Left colon (tissue), 2 donors: ENCODE results near the gene PSMD6. TPM values are rescaled to one million over a fixed set of nuclear protein-coding genes. Genes with fewer than 3 reads are reported as not detected.

ENCODE experiments used
- ATAC-seq: fragments of 200-7000 bp; cut with Tn5 transposase; one replicate; pipeline ENCODE4 v1.9.1; 2020; ENCODE audit warnings: mild to moderate bottlenecking, moderate library complexity
- DNase-seq, 2 donors: peaks; one replicate each; pipeline ENCODE4 v3.0.0-alpha.2; 2020
- intact Hi-C, 2 donors: fragments of 100-400 bp; cut with DNase I in 1 of 2; cut with micrococcal nuclease in 1 of 2; formaldehyde crosslinking; loops; one replicate each; pipeline versions ENCODE4 v1.11.2 to v1.14.0; 2022; cut with DNase I, micrococcal nuclease
- total RNA-seq, 2 donors: library from RNA; stranded (reverse); fragmentation: NEBNext Ultra II Directional; extraction: Animal tissue kit (Norgen Biotek cat#: 25700); gene quantifications; one replicate each; pipeline ENCODE4 v1.2.1, GENCODE V29; 2021
- donor health status: DM: no; HTN: no; CAD: no.
- donor health status: DM: yes; HTN: yes; CAD: no.

Gene PSMD6
- total RNA-seq, 2 donors from 2014 or later: 49.4 to 51.4 TPM

DNA sequence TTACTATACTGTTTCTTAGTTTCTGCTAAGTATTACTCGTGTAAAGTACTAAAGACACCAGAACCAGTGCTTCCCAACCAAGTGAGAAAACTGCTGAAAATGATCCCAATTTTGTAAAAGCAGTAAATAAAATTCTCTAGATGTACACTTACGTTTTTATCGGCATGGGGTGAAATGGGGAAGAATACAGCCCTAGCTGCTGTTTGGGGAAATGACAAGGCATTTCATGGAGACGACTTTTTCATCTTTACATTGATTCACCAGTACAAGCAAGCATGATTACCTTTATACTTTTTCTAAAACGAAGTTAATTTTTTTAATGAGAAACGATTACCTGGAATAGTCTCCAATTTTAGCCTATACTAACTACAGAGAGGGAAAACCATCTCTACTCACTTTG is 1.4 kb downstream of the PSMD6 start:
- ATAC-seq (no peak), DNase-seq (no peak)
- intact Hi-C loops: no loop called here

DNA sequence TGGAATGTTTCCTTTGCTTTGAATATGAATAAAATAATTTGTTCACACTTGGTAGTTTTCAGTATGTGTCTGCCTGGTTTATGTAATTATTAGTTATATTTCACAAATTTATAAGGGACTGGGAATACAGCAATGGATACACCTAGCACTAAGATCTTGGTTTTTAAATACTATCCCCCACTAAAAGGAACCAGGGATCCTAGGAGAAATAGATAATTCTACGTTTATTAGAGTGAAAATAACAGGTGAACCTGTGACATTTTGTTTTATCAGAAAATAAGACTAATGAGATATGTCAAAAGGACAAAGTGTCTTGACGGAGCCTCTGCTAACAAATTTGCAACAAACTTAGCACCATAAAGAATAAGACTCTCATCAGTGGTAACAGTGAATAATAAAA is 3.4 kb downstream of the PSMD6 start:
- intact Hi-C loops: no loop called here
- no peak for ATAC-seq
- no peak for DNase-seq

DNA sequence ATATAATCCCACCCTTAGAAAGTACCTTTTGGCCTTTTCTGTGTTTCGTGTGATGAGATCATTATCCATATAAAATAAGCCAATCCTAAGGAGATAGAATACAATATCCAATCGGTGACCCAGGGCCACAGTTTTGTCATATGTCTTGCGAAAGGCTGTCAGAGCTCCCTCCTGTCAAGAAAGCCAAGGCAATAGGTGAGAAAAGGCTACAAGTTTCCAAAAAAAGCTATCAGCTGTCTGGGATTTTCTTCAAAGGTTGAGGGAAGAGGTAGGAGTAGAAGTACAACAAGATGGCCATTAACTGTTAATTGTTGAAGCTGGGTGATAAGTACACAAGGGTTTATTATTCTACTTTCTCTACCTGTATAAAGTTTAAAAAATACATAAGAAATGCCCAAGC is 4.0 kb downstream of the PSMD6 start:
- intact Hi-C loops: no loop called here
- DNase-seq: no peak
- no peak for ATAC-seq

DNA sequence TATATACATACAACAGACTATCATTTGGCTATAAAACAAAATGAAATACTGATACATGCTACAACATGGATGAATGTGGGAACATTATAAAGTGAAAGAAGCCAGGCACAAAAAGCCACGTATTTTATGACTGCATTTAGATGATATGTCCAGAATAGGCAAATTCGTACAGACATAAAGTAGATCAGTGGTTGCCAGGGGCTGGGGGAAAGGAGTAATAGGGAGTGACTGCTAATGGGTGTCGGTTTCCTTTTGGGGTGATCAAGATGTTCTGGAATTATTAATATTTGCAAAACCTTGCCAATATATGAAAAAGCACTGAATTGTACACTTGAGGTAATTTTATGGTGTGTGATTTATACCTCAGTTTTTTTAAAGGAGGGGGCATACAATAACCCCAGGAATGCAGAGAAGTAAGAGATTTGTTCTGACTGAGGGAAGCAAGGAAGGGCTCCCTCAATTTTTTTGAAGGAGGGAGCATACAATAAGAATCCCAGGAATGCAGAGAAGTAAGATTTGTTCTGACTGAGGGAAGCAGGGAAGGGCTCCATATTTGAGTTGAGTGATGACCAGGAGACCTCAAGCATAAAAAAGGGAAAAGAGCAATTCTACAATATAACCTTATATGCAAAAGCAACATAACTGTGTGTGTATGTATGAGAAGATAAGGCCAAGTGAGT is 6.2 kb downstream of the PSMD6 start:
- ATAC-seq (no peak), DNase-seq (no peak)
- intact Hi-C loops: no loop called here

DNA sequence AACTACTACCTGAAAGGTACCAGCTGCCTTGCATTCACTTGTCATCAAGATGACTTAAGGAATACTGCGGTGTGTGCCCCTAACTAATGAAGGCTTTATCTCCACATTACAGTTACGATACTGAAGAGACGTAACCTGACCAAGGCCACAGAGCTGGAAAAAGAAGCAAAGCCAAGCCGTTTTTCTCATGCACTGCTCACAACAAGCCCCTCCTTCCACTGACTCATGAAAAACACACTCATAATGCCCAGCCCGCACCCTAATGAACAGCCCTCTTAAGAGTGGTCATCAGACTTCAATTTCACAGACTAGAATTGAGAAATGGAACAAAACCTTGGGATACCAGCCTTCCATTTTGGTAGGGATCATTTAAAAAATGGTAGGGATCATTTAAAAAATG is 11.6 kb downstream of the PSMD6 start:
- ATAC-seq (no peak), DNase-seq (no peak)
- intact Hi-C loops: no loop called here

DNA sequence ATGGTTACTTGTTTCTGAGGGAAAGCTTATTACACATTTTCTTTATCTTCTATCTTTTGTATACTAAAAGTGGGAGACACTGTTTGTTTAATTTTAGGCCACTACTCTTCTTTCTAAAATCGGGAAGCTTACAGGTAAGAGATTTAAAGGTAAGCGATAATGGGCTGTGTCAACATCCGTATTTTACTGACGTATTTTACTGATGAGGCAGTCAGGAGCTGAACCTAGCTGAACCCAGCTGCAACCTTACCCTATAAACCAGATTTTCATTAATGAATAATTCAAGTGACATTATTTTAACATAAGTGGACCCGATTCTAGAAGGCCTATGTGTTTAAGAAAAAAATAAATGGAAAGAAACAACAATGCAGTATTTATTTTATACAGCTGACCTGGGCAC is 13.1 kb downstream of the PSMD6 start:
- ATAC-seq (no peak), DNase-seq (no peak)
- intact Hi-C loops: no loop called here

DNA sequence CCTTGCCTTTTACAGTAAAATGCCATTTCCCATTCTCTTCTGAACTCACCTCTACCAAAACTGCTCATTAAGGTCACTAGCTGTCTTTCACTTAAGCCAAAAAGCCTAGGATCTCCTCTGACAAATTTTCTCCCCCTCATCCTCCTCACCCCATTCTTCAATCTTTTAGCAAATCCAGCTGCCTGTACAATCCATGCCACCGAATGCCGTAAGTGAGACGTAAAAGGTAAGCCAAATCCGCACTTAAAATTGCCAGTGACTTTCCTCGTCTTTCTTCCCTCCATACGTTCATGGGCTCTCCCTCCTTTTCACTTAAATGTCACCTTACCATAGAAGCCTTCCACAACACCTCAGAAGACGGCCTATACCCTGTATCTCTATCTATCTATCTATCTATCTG is 13.8 kb downstream of the PSMD6 start:
- ATAC-seq (no peak), DNase-seq (no peak)
- intact Hi-C loops: no loop called here

DNA sequence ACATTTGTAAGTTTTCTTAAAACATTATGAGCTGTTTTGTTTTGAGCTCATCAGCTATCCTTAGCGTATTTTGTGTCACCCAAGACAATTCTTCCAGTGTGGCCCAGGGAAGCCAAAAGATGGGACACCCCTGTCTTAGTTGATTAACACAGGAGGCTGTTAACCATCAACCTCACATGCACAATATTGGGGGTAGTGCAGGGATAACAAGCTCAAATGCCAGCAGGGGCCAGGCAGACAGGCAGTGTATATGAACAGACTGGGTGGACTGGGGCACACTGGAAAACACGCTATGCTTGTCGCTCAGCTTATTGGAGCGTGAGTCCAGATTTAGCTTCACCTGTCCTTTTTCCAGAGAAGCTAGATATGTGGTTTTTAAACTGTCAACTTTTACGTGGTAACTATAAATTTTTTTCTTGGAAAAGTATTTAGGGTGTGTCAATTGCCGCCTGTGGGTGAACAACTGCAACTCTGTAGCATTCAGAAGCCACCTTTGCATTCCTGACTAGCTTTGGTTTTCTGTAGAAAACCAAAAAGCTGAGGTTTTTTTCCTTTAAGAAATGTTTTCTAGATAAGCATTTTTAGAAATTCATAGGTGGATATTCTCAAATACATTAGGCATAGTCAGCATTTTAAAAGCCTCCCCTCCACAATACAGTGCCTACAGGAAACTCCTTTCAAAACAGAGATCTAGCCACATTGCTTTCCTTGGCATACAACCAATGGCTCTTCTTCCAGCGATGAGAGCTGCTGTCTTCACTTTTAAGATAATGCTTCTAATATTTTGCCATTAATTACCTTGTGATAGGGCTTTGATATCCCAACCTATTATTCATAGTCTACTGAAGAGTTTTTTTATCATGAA is 14.6 kb downstream of the PSMD6 start:
- intact Hi-C loops: no loop called here
- ATAC-seq (peak; percentile 14), DNase-seq (no peak)

DNA sequence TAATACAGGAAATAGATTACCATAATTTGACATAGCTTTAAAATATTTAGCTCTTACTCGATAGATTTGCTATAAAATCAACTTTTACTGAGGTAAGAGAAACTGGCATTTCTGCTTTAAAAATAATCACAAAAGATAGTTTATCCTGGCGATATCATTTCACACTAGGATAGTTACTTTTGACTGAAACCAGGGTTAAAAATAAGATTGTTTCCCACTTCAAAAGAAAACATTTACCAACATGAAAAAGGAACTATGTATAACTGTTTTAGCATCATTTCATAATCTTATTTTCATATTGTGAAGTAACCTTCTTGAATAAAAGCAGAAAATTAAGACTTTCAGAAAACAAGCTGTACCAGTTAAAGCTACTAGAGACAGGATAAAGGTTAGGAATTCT is 15.3 kb downstream of the PSMD6 start:
- ATAC-seq (no peak), DNase-seq (no peak)
- intact Hi-C loops: no loop called here

DNA sequence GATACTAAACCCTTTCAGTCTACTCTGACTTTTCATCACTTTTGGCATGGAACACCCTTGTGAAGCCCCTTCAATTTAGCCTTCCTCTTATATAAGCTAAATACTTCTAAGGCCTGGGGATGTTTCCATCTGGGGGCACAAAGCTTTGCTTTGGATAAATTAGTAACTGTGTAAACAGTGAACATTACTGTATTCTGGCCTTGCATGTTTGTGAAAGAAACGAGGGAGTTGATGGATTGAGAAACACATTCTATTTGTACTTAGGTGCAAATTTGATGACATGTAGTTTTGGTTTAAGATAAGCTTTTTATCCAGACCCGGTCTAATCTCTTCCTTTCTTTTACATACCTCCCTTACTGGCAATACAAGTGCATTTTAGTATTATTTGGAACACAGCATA is 19.7 kb downstream of the PSMD6 start:
- no peak for ATAC-seq
- intact Hi-C loops: no loop called here
- DNase-seq: no peak

DNA sequence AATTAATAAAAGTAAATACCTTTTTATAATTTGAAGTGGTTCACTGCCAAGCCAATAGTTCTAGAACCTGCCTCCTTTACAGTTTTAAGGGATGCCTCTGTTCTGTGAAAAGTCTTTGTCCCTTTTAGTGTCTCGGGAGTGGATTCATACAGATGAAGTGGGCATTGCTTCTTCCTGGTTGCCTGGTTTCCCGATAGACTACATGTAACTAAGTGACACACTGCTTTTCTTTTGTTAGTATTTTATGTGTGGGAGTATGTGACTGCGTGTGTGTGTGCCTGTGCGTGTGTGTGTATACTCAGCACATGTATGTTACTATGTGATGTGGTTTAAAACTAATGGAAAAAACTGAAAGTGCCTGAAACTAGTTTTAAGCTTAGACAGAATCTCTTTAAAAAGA is 21.1 kb downstream of the PSMD6 start:
- intact Hi-C loops: no loop called here
- DNase-seq: no peak
- no peak for ATAC-seq

DNA sequence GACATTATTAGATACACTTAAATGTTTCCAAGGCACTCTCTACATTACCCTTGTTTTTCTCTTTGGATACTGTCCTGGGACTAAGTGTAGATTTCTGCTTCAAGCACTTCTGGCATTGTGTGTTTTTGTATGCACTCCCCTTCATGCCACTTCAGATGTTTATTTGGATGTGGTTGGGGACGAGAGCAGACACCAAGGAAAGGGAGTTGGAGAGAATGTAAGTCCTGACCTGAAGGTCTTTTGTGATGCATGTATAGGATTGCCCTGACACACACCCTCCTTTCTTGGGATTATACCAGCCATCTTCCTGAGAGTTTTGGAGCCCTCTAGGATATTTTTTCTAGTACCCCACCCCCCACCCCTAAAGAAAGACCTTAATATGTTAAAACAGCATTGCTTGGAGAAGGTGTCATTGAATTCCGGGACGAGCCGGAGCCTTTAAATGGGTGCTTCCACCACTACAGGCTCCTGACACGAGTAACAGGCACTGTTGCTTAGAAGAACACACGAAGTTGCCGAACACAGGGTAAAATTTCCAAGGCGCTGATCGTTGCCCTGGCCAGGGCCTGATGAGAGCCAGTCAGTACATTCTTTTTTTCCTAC is 22.7 kb downstream of the PSMD6 start:
- ATAC-seq: no peak
- DNase-seq: no peak
- intact Hi-C loops: no loop called here

DNA sequence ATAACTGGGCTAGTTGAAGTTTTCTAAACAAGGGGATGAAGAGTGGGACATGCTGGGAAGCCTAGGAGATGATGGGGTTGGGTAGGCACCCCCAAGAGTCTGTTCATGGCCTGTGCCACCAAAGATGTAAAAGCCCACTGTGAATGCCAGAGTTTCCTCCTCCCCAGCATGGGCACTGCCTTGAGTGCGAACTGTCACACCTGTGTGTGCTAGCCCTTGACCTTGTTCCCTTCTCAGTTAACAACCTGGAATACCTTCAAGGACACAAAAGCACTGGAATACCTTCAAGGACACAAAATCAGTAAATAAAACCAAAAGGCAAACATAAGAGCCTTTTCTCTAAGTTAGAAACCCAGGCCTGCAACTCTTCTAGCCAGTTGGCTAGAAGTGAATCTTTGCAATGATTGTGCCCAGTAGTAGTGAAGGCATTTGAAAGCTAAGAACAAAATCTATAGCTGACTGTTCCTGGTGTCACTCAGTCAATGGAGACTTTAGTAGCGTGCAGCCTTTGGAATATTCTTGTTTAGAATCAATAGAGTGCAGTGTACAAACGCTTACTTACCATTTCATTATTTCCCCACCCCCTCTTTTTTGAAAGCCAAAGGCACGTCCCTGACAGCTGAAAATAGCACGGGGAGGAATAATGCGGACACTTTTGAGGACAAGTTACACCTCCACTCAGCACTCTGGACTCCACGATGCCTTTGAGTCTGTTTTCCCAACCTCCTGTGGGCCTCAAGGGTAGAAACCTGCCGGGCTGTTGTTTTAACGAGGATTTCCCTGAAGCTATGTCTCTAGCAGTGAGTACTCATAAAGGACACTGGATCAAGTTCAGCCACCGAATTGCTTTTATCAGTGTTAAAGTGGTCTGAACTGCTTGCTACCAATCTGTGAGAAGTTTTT is 24.2 kb downstream of the PSMD6 start:
- ATAC-seq: no peak
- intact Hi-C loops: loop anchor here in 1 of 2 donors (10.0 kb wide), 1 partner anchor 94 kb away; no protein-coding TSS in a partner anchor

DNA sequence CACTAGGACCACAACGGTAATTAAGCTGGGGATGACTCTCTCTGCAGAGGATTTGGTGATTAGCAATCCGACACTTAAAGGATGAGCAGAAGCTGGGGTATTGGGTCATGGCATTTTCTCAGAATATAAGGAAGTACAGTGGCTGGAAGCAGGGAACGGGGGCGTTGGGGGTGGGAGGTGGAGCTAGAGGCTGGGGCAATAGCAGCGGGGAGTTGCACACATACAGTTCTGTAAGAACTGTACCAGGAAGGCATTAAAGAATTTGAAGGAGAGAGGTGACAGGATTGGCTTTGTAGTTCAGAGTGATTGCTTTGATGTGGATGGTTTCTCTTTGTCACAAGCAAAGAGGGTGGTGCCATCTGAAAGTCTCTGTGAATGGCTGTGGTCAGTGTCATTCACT is 28.2 kb downstream of the PSMD6 start:
- no peak for ATAC-seq
- intact Hi-C loops: loop anchor here in 1 of 2 donors (10.0 kb wide), 1 partner anchor 90 kb away; no protein-coding TSS in a partner anchor
- DNase-seq: no peak

More for the DNA sequence above, 24.2 kb downstream of the PSMD6 start:
- no peak for DNase-seq

DNA sequence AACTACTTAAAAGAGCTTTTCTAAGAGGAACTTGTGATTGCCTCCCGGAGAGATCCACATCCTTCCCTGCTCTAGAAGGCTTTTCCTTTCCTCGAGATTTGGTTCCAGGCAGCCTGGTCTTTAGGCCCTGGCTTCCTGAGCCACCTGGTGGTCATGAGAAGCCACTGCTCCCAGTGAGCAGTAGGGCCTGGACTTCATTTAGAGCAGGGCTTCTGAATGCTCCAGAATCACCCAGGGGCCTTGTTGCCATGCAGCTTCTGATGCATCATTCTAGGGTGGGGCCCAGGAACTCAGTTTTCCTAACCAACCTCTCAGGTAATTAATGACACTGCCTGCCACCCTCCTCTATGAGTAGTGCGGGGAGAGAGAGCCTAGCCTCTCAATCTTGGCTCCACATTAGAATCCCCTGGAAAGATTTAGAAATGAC is 29.6 kb downstream of the PSMD6 start:
- DNase-seq: peak; percentile 45 to 66
- ATAC-seq: peak; percentile 92
- intact Hi-C loops: loop anchor here in 1 of 2 donors (10.0 kb wide), 1 partner anchor 89 kb away; no protein-coding TSS in a partner anchor

DNA sequence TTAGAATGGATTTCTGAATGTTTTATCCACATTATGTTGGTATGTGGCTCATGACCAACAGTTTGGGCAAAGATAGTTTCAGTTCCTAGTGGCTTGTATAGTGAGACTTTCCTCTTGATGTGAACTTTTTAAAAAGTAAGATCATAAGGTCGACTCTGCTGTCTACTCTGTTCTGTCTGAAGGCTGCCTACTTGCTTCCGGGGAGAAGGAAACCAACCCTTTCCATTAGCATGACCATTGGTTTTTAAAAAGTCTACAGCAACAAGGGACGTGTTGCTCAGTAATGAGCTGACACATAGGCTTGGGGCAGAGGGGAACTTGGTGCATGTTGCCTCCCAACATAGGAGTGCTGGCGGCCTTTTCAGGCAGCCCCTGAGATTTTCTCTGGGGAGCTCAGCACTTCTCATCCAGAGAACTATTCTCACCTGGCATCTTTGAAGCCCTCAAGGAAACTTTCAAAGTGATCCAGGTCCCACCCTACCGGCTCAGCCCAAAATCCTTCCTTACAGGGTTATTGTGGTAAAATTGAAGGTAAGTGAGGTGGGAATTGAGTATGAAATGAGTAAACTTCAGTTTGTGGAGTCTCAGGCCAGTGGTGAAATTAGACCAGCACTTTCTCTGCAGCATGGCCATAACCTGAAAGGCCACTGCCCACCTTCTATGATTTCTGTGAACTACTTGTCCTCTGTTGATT is 30.6 kb downstream of the PSMD6 start:
- ATAC-seq (no peak), DNase-seq (no peak)
- intact Hi-C loops: loop anchor here in 1 of 2 donors (10.0 kb wide), 1 partner anchor 88 kb away; no protein-coding TSS in a partner anchor

DNA sequence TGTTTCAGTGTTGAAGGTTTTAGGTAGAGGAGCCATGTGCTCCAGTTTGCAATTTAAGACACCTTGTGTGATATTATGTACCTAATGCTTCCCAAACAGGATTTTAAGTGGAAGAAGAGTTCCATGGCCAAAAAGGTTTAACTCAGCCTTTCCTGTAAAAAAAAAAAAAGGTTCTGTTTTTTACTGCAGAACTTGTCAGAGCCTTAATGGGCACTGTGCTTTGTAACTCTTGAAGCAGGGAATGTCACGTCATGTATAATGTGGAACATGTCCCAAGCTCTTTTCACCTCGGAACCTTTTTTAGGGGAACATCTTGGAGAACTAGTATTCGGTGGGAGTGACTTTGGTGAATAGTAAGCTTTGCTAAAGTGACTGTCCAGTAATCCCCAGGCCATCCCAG is 31.6 kb downstream of the PSMD6 start:
- ATAC-seq: no peak
- intact Hi-C loops: loop anchor here in 1 of 2 donors (10.0 kb wide), 1 partner anchor 87 kb away; no protein-coding TSS in a partner anchor
- DNase-seq: no peak

DNA sequence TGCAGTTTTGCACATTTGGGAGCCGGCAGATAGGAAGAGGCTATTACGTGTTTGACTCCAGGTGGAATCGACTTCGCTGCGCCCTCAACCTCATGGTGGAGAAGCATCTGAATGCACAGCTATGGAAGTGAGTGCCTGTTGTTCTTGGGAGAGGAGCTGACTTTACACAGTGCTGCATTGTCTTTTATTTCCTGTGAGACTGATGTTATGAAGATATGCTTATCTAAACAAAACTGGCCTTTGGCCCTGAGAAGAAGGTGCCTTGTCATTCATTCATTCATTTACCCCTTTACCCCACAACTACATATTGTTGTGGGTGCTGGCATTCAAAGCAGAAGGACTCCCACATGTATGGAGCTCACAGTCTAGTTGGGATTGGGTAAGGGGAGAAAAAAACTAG is 32.6 kb downstream of the PSMD6 start:
- intact Hi-C loops: loop anchor here in 1 of 2 donors (10.0 kb wide), 1 partner anchor 86 kb away; no protein-coding TSS in a partner anchor
- ATAC-seq (no peak), DNase-seq (no peak)
